HepG2 (cell line): ENCODE measurements around the gene LZTS2. TPM values are rescaled to one million over a fixed set of nuclear protein-coding genes. Genes with fewer than 3 reads are reported as not detected.

ENCODE experiments used
- ATAC-seq: fragments of 200-7000 bp; cut with Tn5 transposase; 3 replicates; pipeline ENCODE4 v1.9.1; 2020; ENCODE audit warnings: mild to moderate bottlenecking, moderate library complexity
- BruUV-seq: library from RNA; stranded (reverse); fragments of 400-500 nt; replicated peaks from 2 replicates; lab custom pipeline; 2021; lab: Mats Ljungman, UMichigan
- CTCF ChIA-PET: fragments of 300-600 bp; formaldehyde crosslinking; extraction: SDS; loops from one replicate; lab custom pipeline; 2021; ENCODE audit warnings: low total read pairs, inconsistent platforms, low intra/inter-chr PET ratio; lab: Yijun Ruan, JAX
- POLR2A ChIA-PET: fragments of 350-600 bp; sonication (Branson Sonifier 250); formaldehyde crosslinking; loops from one replicate; lab custom pipeline; 2020; ENCODE audit warnings: antibody characterized with exemption, inconsistent platforms; lab: Yijun Ruan, JAX
- DNase-seq: peaks from one replicate; pipeline ENCODE4 v3.0.0-alpha.2; 2015; ENCODE audit warnings: low spot score
- FAIRE-seq: peaks from 3 replicates; lab custom pipeline; 2011; peaks lifted over from hg19 to GRCh38; lab: Jason Lieb, UNC
- H2AFZ ChIP-seq: one replicate; pipeline ENCODE4 v1.6.1; 2011; ENCODE audit warnings: low read length, inconsistent platforms
- H3K27ac ChIP-seq: fragments of 300-600 bp; 3 replicates; pipeline ENCODE4 v1.8.0; 2011; ENCODE audit warnings: mixed run types, mild to moderate bottlenecking, mixed read lengths, low read length, inconsistent platforms; ENCODE audit not compliant: insufficient read depth; ENCODE audit errors: extremely low read length
- H3K27me3 ChIP-seq, 2 experiments: fragments of 200-600 bp in 1 of 2; 2 replicates in 1 of 2; 3 replicates in 1 of 2; pipeline versions ENCODE4 v1.6.0 to v1.8.0; 2011; ENCODE audit warnings: low read length in 2 of 2, mild to moderate bottlenecking in 2 of 2, moderate library complexity in 2 of 2, inconsistent platforms in 1 of 2; ENCODE audit not compliant: insufficient read depth in 2 of 2, control insufficient read depth in 1 of 2
- H3K36me3 ChIP-seq, 2 experiments: fragments of 200-600 bp in 1 of 2; replicated peaks in 1 of 2; 2 replicates in 1 of 2; 3 replicates in 1 of 2; pipeline versions ENCODE4 v1.5.1 to v1.8.0; 2011; ENCODE audit warnings: low read length in 2 of 2, inconsistent platforms in 1 of 2; ENCODE audit not compliant: insufficient read depth in 2 of 2, control insufficient read depth in 1 of 2
- H3K4me1 ChIP-seq: 2 replicates; pipeline ENCODE4 v1.5.1; 2012; ENCODE audit warnings: low read length, inconsistent platforms; ENCODE audit not compliant: insufficient read depth
- H3K4me2 ChIP-seq: 2 replicates; pipeline ENCODE4 v1.6.0; 2011; ENCODE audit warnings: low read depth, low read length, inconsistent platforms
- H3K4me3 ChIP-seq, 3 experiments: fragments of 200-600 bp in 1 of 3; sonication (generic), shearing (Covaris generic) in 1 of 3; replicated peaks in 1 of 3; 2 replicates each; pipeline ENCODE4 v1.5.1; 2011 to 2016; ENCODE audit warnings: low read length in 3 of 3, inconsistent platforms in 2 of 3, low read depth in 2 of 3, mild to moderate bottlenecking in 2 of 3, control low read depth in 1 of 3, mixed read lengths in 1 of 3; ENCODE audit not compliant: insufficient read depth in 1 of 3
- H3K79me2 ChIP-seq: one replicate; pipeline ENCODE4 v1.6.1; 2011; ENCODE audit warnings: low read length, inconsistent platforms; ENCODE audit not compliant: insufficient read depth
- H3K9ac ChIP-seq: 2 replicates; pipeline ENCODE4 v1.6.0; 2011; ENCODE audit warnings: mild to moderate bottlenecking, low read depth, low read length, inconsistent platforms; ENCODE audit not compliant: insufficient read depth
- H3K9me3 ChIP-seq: 2 replicates; pipeline ENCODE4 v1.5.1; 2012; ENCODE audit warnings: mild to moderate bottlenecking, low read length
- H4K20me1 ChIP-seq: 2 replicates; pipeline ENCODE4 v1.6.0; 2011; ENCODE audit warnings: inconsistent platforms, mild to moderate bottlenecking, low read length, moderate library complexity; ENCODE audit not compliant: insufficient read depth
- JUNB ChIP-seq: sonication (generic); formaldehyde crosslinking; IDR thresholded peaks from 2 replicates; pipeline ENCODE4 v1.8.0; 2022; ENCODE audit warnings: missing genetic modification reagents, mild to moderate bottlenecking, borderline replicate concordance
- ZNF510 ChIP-seq: sonication (generic); formaldehyde crosslinking; IDR thresholded peaks from 2 replicates; pipeline ENCODE4 v1.4.0; 2020; ENCODE audit warnings: low read depth, mild to moderate bottlenecking, missing genetic modification reagents
- WGBS: methylation state at CpG from one replicate; pipeline ENCODE4 v1.1.6; 2017; ENCODE audit warnings: low lambda C conversion rate; 5-methylcytosine and 5-hydroxymethylcytosine counted together
- in situ Hi-C: cut with HindIII; loops from 2 replicates; pipeline ENCODE4 v1.10.0; 2017; ENCODE audit warnings: low pct_unique_long_range_greater_than_20kb; ENCODE audit not compliant: extremely low pct_ligation_motif_present
- intact Hi-C: fragments of 100-400 bp; cut with micrococcal nuclease; formaldehyde crosslinking; loops from one replicate; pipeline ENCODE4 v1.10.0; 2022; ENCODE audit not compliant: unreplicated experiment
- polyA plus RNA-seq, 8 experiments: library from polyadenylated mRNA; depleted of rRNA in 3 of 8; stranded (reverse) in 7 of 8; unstranded in 1 of 8; fragments of >200 nt; fragmentation: Illumina TruSeq in 4 of 8; extraction: Trizol in 4 of 8; gene quantifications; 2 replicates each; pipeline versions ENCODE4 v1.2.1 to v1.2.3, GENCODE V29; 2011 to 2016; ENCODE audit warnings: low read depth in 4 of 8, missing spikeins in 1 of 8, mixed read lengths in 1 of 8; ENCODE audit not compliant: insufficient read depth in 1 of 8
- total RNA-seq, 5 experiments: library from RNA; depleted of rRNA; stranded (reverse); fragments of >200 nt; fragmentation: Illumina TruSeq; extraction: Trizol; gene quantifications; 2 replicates each; pipeline ENCODE4 v1.2.3, GENCODE V29; 2016; ENCODE audit warnings: low read depth in 1 of 5
- TF ChIP-seq, protein P1 (sequence below): sonication (generic); formaldehyde crosslinking; IDR thresholded peaks from 2 replicates; pipeline ENCODE4 v1.4.0; 2020; ENCODE audit warnings: missing genetic modification reagents
- TF ChIP-seq, protein P2 (sequence below): sonication (generic); formaldehyde crosslinking; IDR thresholded peaks from 2 replicates; pipeline ENCODE4 v1.5.1; 2020; ENCODE audit warnings: missing genetic modification reagents, mild to moderate bottlenecking, borderline replicate concordance

The LZTS2 gene
- total and polyA plus RNA-seq, 2 of the 13 experiments (the other 11 are each of a cell fraction or from before 2014, with no cell fraction given): 43.6 to 65.6 TPM

DNA sequence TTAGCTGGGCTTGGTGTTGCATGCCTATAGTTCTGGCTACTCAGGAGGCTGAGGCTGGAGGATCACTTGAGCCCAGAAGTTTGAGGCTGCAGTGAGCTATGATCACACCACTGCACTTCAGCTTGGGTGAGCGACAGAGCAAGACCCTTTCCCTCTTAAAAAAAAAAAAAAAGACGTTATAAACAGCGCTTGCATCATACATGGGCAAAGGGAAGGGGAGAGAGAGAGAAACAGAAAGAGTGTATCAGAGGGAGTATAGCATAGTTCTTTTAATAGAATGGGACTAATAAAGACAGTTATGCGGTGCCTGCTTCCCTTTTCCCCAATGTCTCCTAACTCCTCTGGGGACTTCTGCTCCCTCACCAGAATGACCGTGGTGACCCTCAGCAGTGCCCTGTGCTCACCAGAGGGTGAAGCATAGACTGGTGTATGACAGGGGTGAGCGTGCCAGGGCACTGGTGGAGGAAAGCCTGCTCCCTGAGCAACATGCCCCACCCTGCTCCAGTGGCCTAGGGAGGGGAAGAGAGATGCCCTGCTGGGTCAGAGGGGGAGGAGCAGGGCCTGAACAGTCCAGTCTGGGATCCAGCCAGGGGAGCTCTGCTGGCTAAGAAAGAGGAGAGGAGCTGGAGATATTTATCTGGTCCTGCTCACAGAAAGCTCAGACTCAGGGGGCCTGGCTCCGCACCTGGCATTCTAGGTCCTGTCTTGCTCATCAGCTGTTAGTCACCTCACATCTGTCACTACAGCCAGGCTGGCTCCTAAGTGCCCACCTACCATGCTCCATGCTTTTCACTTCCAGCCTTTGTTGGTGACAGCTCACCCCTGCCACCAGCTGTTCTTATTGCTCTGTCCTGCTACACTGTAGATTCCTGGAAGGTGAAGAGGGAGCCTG, 29.1 kb downstream of the LZTS2 start:
- 52% methylated on average over 6 of the region's 7 CpGs for WGBS
- no peak overlapping the region for H3K4me2 ChIP-seq

More for the DNA sequence above, 29.1 kb downstream of the LZTS2 start:
- Histone ChIP-seq H3K4me3 (no peak overlapping the region), H3K9me3 (no peaks in the 10 kb centered on the region), H3K4me1 (peaks cover 45% of the 10 kb centered on the region), H3K27me3 (no peaks in the 10 kb centered on the region; a peak in 1 of 5 replicates), H3K27ac (no peak overlapping the region), H4K20me1 (no peaks in the 10 kb centered on the region), H2AFZ (no peak overlapping the region), H3K36me3 (no peaks in the 10 kb centered on the region), H3K79me2 (no peaks in the 10 kb centered on the region), H3K9ac (no peak overlapping the region)
- intact Hi-C loops: no loop called here
- ChIA-PET POLR2A (interaction anchor here (0.8 to 4.6 kb wide), 7 partner anchors 10 to 59 kb away, joined by 3 to 51 read pairs (median 4); partner anchors contain the start of gene MRPL43), CTCF (no interaction called here)
- no peak for ATAC-seq
- FAIRE-seq: no peak
- BruUV-seq: no TSS peak
- in situ Hi-C loops: no loop called here
- DNase-seq: no peak
- TF ChIP-seq JUNB (CRISPR knock-in tag) (no peak), ZNF510 (CRISPR knock-in tag) (no peak)
- TF ChIP-seq, protein P1, sequence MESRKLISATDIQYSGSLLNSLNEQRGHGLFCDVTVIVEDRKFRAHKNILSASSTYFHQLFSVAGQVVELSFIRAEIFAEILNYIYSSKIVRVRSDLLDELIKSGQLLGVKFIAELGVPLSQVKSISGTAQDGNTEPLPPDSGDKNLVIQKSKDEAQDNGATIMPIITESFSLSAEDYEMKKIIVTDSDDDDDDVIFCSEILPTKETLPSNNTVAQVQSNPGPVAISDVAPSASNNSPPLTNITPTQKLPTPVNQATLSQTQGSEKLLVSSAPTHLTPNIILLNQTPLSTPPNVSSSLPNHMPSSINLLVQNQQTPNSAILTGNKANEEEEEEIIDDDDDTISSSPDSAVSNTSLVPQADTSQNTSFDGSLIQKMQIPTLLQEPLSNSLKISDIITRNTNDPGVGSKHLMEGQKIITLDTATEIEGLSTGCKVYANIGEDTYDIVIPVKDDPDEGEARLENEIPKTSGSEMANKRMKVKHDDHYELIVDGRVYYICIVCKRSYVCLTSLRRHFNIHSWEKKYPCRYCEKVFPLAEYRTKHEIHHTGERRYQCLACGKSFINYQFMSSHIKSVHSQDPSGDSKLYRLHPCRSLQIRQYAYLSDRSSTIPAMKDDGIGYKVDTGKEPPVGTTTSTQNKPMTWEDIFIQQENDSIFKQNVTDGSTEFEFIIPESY: no peak
- TF ChIP-seq, protein P2, sequence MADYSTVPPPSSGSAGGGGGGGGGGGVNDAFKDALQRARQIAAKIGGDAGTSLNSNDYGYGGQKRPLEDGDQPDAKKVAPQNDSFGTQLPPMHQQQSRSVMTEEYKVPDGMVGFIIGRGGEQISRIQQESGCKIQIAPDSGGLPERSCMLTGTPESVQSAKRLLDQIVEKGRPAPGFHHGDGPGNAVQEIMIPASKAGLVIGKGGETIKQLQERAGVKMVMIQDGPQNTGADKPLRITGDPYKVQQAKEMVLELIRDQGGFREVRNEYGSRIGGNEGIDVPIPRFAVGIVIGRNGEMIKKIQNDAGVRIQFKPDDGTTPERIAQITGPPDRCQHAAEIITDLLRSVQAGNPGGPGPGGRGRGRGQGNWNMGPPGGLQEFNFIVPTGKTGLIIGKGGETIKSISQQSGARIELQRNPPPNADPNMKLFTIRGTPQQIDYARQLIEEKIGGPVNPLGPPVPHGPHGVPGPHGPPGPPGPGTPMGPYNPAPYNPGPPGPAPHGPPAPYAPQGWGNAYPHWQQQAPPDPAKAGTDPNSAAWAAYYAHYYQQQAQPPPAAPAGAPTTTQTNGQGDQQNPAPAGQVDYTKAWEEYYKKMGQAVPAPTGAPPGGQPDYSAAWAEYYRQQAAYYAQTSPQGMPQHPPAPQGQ: no peak
